ENCODE measurements around the gene UFD1.

DNA sequence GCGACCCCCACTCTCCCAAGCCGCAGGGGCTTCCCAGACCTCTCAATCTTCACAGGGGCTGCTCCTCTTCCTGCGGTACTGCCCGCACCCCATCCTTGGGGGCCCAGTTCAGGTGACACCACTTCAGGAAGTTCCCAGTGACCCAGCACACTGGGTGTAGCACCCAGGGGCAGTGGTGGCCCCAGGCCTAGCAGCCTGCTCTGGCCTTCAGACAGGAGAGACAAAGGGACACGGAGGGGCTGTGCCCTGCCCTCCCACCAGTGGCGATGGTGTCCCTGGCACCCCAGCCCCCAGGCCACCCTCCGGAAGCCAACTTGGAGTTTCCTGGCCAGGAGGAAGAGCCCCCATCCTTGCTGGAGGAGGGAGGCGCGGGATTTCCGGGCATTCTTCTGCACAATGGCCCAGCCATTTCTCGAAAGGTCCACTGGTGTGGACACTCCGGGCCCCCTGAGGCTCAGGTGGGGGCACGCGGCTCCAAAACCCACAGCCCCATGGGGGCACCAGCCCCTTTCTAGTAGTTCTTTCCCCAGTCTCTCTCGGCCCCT is 46.2 kb upstream of the UFD1 start:
- no peak for TF ChIP-seq EP300 (IDR thresholded peaks at IDR 0.05; ENCODE audit: low read depth)
- TF ChIP-seq, protein P1, sequence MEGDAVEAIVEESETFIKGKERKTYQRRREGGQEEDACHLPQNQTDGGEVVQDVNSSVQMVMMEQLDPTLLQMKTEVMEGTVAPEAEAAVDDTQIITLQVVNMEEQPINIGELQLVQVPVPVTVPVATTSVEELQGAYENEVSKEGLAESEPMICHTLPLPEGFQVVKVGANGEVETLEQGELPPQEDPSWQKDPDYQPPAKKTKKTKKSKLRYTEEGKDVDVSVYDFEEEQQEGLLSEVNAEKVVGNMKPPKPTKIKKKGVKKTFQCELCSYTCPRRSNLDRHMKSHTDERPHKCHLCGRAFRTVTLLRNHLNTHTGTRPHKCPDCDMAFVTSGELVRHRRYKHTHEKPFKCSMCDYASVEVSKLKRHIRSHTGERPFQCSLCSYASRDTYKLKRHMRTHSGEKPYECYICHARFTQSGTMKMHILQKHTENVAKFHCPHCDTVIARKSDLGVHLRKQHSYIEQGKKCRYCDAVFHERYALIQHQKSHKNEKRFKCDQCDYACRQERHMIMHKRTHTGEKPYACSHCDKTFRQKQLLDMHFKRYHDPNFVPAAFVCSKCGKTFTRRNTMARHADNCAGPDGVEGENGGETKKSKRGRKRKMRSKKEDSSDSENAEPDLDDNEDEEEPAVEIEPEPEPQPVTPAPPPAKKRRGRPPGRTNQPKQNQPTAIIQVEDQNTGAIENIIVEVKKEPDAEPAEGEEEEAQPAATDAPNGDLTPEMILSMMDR (IDR thresholded peaks at IDR 0.05), result no peak
